Coronary artery (tissue), 2 donors: ENCODE results near the gene EDC4.

Experiments used
- DNase-seq: peaks from one replicate; pipeline ENCODE4 v3.0.0-alpha.2; 2017; ENCODE audit warnings: low spot score
- H3K27ac ChIP-seq, 2 donors: fragments of 200-600 bp; sonication (generic); one replicate each; pipeline ENCODE4 v1.5.1; 2016 to 2019
- H3K4me3 ChIP-seq: fragments of 200-600 bp; sonication (generic); 2 replicates; pipeline ENCODE4 v1.5.1; 2016; ENCODE audit warnings: mild to moderate bottlenecking, moderate library complexity
- CTCF ChIP-seq: fragments of 200-600 bp; sonication (generic); IDR thresholded peaks from one replicate; pipeline ENCODE4 v1.5.1; 2019; ENCODE audit warnings: antibody characterized with exemption

Gene EDC4

GRCh38 chr16:67879462-67879861 is 6.6 kb downstream of the EDC4 start:
- Histone ChIP-seq H3K27ac (no peak overlapping the region), H3K4me3 (no peak overlapping the region)
- no peak for DNase-seq
- no peak for TF ChIP-seq CTCF

GRCh38 chr16:67879936-67880335 is 7.1 kb downstream of the EDC4 start:
- no peak overlapping the region for H3K4me3 ChIP-seq
- DNase-seq: no peak
- H3K27ac ChIP-seq: no peak overlapping the region
- no peak for TF ChIP-seq CTCF

- DNase-seq: no peak
- Histone ChIP-seq H3K27ac (no peak overlapping the region), H3K4me3 (no peak overlapping the region)
- TF ChIP-seq CTCF: no peak
Measured at GRCh38 chr16:67880584-67880983, 7.7 kb downstream of the EDC4 start.

GRCh38 chr16:67881621-67882161 is 8.8 kb downstream of the EDC4 start:
- TF ChIP-seq CTCF: no peak
- Histone ChIP-seq H3K27ac (no peak overlapping the region), H3K4me3 (no peak overlapping the region)
- no peak for DNase-seq

GRCh38 chr16:67882374-67883145 is 9.7 kb downstream of the EDC4 start:
- no peak for TF ChIP-seq CTCF
- no peak for DNase-seq
- no peak overlapping the region for H3K27ac ChIP-seq
- no peak overlapping the region for H3K4me3 ChIP-seq

GRCh38 chr16:67883146-67883871 is 10.5 kb downstream of the EDC4 start:
- H3K4me3 ChIP-seq: no peak overlapping the region
- no peak for DNase-seq
- peak overlapping the region in 1 of 2 donors; percentile 68 for H3K27ac ChIP-seq
- no peak for TF ChIP-seq CTCF
